GM18951 (cell line): Measurements from ENCODE around the gene ADAR.

Experiments
- POLR2A ChIP-seq: IDR thresholded peaks from 4 replicates; pipeline ENCODE4 v1.6.1; 2011; ENCODE audit warnings: mild to moderate bottlenecking; ENCODE audit not compliant: insufficient read length, insufficient read depth; ENCODE audit errors: extremely low read depth
- in situ Hi-C: fragments of 300-500 bp; cut with MboI; formaldehyde crosslinking; loops from one replicate; pipeline ENCODE4 v1.12.0; 2022; ENCODE audit warnings: low sequenced_read_pairs, mixed read lengths, inconsistent platforms; ENCODE audit not compliant: unreplicated experiment

ADAR gene

DNA sequence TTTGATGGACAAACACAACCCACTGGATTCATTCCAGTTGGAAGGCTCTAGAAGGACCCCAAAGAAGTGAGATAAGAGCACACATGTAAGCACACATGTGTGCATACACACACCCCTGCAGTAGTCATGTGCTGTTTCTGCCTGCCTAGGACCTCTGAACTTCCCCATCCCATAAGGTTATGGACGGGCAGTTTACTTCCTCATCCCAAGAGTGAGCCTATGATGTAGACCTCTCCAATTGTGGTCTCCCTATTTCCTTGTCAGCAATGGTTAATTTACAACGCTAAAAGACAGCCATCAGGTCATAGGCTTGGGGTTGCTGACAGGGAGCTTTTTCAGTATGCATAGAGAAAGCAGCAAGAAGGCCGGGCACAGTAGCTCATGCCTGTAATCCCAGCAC lies 15.4 kb upstream of the ADAR start:
- no peak for TF ChIP-seq POLR2A
- in situ Hi-C loops = no loop called here

DNA sequence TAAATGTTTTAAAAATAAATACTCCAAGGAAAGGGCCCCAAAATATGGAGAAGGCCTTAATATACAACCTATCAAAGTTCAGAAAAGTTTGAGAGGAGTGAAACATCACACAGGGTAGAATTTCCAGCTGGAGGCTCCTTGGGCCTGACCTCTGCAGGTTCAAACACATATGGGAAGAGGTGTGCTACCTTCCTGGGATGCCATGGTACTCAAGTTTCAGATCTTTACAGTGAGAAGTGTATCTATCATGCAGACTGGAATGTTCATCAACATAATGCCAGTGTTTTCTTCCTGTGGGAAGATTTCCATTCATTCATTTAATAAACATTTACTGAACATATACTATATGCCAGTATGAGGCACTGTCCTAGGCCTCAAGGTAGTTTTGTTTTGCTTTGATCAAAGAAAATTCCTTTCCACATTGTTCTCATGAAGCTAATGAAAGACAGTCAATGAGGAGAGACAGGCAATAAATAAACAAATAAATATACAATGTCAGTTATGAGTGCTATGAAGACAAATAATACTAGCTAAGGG lies 14.6 kb upstream of the ADAR start:
- in situ Hi-C loops = no loop called here
- TF ChIP-seq POLR2A = no peak

- in situ Hi-C loops = no loop called here
- TF ChIP-seq POLR2A = no peak
Observed at GRCh38 chr1:154621875-154622274, 13.9 kb upstream of the ADAR start.

DNA sequence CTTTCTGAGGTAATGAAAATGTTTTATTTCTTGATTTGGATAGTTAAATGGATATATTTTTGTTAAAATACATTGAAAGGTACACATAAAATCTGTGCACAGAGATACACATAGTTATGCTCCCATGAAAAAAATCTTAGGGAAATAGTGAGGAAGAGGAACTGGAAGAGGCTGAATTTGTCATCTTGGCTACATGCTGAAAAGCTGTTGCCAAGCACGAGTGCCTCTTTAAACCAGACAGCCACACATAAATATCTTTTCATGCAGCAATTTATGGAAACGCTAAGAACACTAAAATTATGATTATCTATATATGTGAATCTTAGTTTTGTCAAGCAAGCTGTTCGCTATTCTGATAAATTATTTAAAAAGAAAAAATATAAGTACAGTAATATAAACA lies 12.8 kb upstream of the ADAR start:
- in situ Hi-C loops = no loop called here
- no peak for TF ChIP-seq POLR2A

- in situ Hi-C loops = no loop called here
- TF ChIP-seq POLR2A = no peak
Observed at GRCh38 chr1:154619181-154619948, 11.4 kb upstream of the ADAR start.

GRCh38 chr1:154616659-154617345 lies 8.8 kb upstream of the ADAR start:
- TF ChIP-seq POLR2A = no peak

GRCh38 chr1:154615411-154615810 lies 7.4 kb upstream of the ADAR start:
- in situ Hi-C loops = no loop called here
- no peak for TF ChIP-seq POLR2A

More at GRCh38 chr1:154616659-154617345, 8.8 kb upstream of the ADAR start:
- in situ Hi-C loops = no loop called here

- in situ Hi-C loops = no loop called here
- no peak for TF ChIP-seq POLR2A
Observed at GRCh38 chr1:154614901-154615300, 6.9 kb upstream of the ADAR start.

DNA sequence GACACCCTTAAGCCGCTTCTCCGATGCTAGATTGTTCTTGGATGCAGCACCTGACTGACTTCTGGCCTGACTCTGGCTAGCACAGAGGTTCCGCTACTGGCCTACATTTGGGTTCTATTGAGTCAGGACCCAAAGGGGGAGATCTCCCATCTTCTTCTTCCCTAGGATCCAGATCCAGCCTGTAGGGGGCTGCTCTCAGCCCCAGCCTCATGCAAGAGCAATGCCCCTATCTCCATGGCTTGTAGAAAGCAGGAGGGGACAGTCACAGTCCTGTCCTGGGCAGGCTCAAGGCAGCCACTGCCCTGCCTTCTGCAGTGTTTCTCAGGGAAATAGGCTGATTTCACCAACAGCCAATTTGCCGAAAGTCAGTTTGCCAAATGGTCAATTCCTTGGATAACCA lies 6.3 kb upstream of the ADAR start:
- in situ Hi-C loops = no loop called here
- TF ChIP-seq POLR2A = no peak

- no peak for TF ChIP-seq POLR2A
- in situ Hi-C loops = no loop called here
Observed at GRCh38 chr1:154611150-154611862, 3.3 kb upstream of the ADAR start.

DNA sequence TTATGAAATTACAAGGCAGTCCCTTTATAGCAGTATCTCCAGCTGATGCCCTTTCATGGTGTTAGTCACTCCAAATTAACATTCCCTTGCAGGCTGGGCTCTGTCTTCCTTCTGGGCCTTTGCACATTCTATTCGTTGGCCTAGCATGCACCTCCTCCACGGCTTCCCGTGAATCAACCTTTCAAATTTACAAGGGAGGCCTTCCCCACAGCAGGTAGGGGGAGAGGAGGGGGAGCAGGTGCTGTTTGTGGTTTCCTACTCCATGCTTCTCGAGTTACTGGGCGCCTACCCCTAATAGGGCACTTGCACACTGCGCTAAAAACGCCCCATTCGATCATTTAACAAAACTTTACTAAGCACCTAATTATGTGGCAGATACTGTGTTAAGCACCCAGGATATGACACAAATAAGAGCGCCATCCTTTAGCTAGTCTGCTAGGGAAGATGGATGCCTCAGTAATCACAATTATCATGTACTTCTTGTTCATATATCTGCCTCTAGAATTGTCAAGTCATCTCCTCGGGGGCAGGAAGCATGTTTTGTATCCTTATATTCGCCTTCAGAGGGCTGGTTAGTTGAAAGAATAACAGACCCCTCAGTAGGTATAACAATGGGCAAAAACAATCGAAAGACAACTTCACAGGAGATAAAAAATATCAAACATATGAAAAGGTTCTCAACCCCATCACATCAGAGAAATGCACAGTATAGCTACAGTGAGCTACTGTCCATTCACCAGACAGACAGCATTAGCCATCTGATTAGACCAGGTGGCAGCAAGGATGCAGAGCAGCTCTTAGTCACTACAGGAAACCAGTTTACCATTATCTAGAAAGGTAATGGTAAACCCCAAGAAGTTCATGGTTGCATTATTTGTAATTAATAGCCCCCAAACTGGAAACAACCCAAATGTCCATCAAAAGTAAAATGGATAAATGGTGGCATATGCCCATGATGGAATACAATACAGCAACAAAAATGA lies 1.7 kb upstream of the ADAR start:
- in situ Hi-C loops = no loop called here
- no peak for TF ChIP-seq POLR2A
